Brain pericyte (primary cell): Measurements from ENCODE around the gene SUMO3.
"Not testable (repeated sequence)": the region's sequence is repeated elsewhere in the genome, so short reads cannot be mapped to it uniquely, and the experiment has no call there.

Experiments used
- DNase-seq: peaks from one replicate; pipeline ENCODE4 v3.0.0-alpha.2; 2012; ENCODE audit warnings: low read depth, low spot score

The SUMO3 gene

GRCh38 chr21:44846485-44847260 is 28.8 kb upstream of the SUMO3 start:
- no peak for DNase-seq

GRCh38 chr21:44846224-44846484 is 28.3 kb upstream of the SUMO3 start:
- DNase-seq, result no peak

GRCh38 chr21:44845418-44846223 is 27.8 kb upstream of the SUMO3 start:
- no peak for DNase-seq

GRCh38 chr21:44844256-44844655 is 26.4 kb upstream of the SUMO3 start:
- no peak for DNase-seq

GRCh38 chr21:44842721-44843445 is 25.0 kb upstream of the SUMO3 start:
- DNase-seq, result no peak

GRCh38 chr21:44842087-44842486 is 24.2 kb upstream of the SUMO3 start:
- no peak for DNase-seq

- DNase-seq, result no peak
These were observed 22.9 kb upstream of the SUMO3 start for GRCh38 chr21:44840771-44841170.

GRCh38 chr21:44838951-44839350 is 21.1 kb upstream of the SUMO3 start:
- no peak for DNase-seq

- DNase-seq, result no peak
These were observed 20.4 kb upstream of the SUMO3 start for GRCh38 chr21:44838039-44838895.

- DNase-seq, result no peak
These were observed 19.7 kb upstream of the SUMO3 start for GRCh38 chr21:44837537-44837936.

GRCh38 chr21:44836666-44837471 is 19.0 kb upstream of the SUMO3 start:
- no peak for DNase-seq

GRCh38 chr21:44836349-44836665 is 18.4 kb upstream of the SUMO3 start:
- no peak for DNase-seq

GRCh38 chr21:44835647-44835973 is 17.7 kb upstream of the SUMO3 start:
- no peak for DNase-seq

GRCh38 chr21:44834951-44835646 is 17.2 kb upstream of the SUMO3 start:
- no peak for DNase-seq

GRCh38 chr21:44834231-44834950 is 16.5 kb upstream of the SUMO3 start:
- DNase-seq, result no peak

GRCh38 chr21:44833663-44834062 is 15.8 kb upstream of the SUMO3 start:
- no peak for DNase-seq

GRCh38 chr21:44832516-44833255 is 14.8 kb upstream of the SUMO3 start:
- not testable (repeated sequence) for DNase-seq

- DNase-seq, result no peak
These were observed 13.5 kb upstream of the SUMO3 start for GRCh38 chr21:44831227-44831860.
